Ascending aorta (tissue), 2 donors: Measurements from ENCODE around the gene APLP2. TPM values are rescaled to one million over a fixed set of nuclear protein-coding genes. Genes with fewer than 3 reads are reported as not detected.

Source experiments
- DNase-seq, 2 donors: peaks; one replicate each; pipeline ENCODE4 v3.0.0-alpha.2; 2019; ENCODE audit warnings: low spot score in 2 of 2
- H3K27ac ChIP-seq, 2 donors: fragments of 200-600 bp; sonication (generic); one replicate each; pipeline ENCODE4 v1.5.1; 2016 to 2017; ENCODE audit warnings: mild to moderate bottlenecking in 1 of 2
- H3K27me3 ChIP-seq: fragments of 200-600 bp; sonication (generic); one replicate; pipeline ENCODE4 v1.5.1; 2017
- H3K36me3 ChIP-seq, 2 donors: fragments of 200-600 bp; sonication (generic); one replicate each; pipeline ENCODE4 v1.5.1; 2016
- H3K4me1 ChIP-seq, 2 donors: fragments of 200-600 bp; sonication (generic); one replicate each; pipeline ENCODE4 v1.5.1; 2016 to 2017; ENCODE audit warnings: mild to moderate bottlenecking in 1 of 2
- H3K4me3 ChIP-seq, 2 donors: fragments of 200-600 bp; sonication (generic); one replicate each; pipeline ENCODE4 v1.5.1; 2016 to 2017; ENCODE audit warnings: mild to moderate bottlenecking in 1 of 2
- H3K9me3 ChIP-seq, 2 donors: fragments of 200-600 bp; sonication (generic); one replicate each; pipeline ENCODE4 v1.5.1; 2016
- CTCF ChIP-seq, 3 experiments: fragments of 200-600 bp in 2 of 3; fragments of 450-650 bp in 1 of 3; sonication (generic) in 2 of 3; IDR thresholded peaks; one replicate each; pipeline ENCODE4 v1.5.1; 2016 to 2019; ENCODE audit warnings: antibody characterized with exemption in 3 of 3, mild to moderate bottlenecking in 1 of 3, moderate library complexity in 1 of 3
- intact Hi-C: fragments of 100-400 bp; cut with DNase I; formaldehyde crosslinking; loops from one replicate; pipeline ENCODE4 v1.15.1; 2023
- total RNA-seq: library from RNA; depleted of rRNA; stranded (reverse); fragments of >200 nt; gene quantifications from one replicate; pipeline ENCODE4 v1.1.0, GENCODE V29; 2016

The APLP2 gene
- total RNA-seq, 1 donor from 2014 or later: 216 TPM

- no peak overlapping the region for H3K27ac ChIP-seq
- no peaks in the 10 kb centered on the region for H3K27me3 ChIP-seq
- H3K4me3 ChIP-seq: no peak overlapping the region
- DNase-seq: no peak
- intact Hi-C loops: no loop called here
- H3K4me1 ChIP-seq: peaks cover 5 to 13% of the 10 kb centered on the region in 2 donors
- no peaks in the 10 kb centered on the region for H3K9me3 ChIP-seq
- H3K36me3 ChIP-seq: no peaks in the 10 kb centered on the region
- TF ChIP-seq CTCF (IDR thresholded peaks at IDR 0.05): no peak
These were observed 16.1 kb downstream of the APLP2 start for GRCh38 chr11:130085671-130086290.

GRCh38 chr11:130086669-130087068 lies 17.0 kb downstream of the APLP2 start:
- Histone ChIP-seq H3K27me3 (no peaks in the 10 kb centered on the region), H3K4me3 (no peak overlapping the region), H3K4me1 (peaks cover 5 to 13% of the 10 kb centered on the region in 2 donors), H3K9me3 (no peaks in the 10 kb centered on the region), H3K36me3 (no peaks in the 10 kb centered on the region), H3K27ac (no peak overlapping the region)
- TF ChIP-seq CTCF (IDR thresholded peaks at IDR 0.05): no peak
- no peak for DNase-seq
- intact Hi-C loops: no loop called here

DNA sequence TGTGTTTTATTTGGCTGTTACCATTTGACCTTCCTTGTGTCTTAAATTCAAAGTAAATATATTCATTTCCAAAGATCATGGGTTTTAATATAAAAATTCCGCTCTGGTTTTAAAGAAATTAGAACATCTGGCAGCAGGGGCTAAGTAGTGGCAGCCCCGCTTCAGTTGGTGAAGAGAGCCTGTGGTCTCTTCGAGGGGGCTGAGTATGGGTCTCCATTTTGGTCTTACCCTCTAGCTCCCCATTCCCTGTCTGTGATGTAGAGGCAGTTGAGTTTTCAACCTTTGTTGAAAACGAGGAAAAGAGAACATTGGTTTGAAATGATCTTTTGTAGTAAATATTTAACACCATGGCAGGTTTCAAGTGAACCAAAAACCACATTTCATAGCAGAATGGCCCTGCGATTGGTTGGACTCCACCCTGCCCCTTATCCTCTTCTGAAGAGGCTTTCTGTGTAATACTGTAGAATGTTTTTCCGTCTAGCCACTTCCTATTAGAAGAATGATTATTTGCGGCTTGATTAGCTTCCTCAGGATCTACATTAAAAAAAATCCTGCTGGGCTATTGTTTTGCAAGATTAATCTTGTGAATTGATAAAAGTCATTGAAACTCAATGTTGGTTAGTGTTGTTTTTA lies 17.7 kb downstream of the APLP2 start:
- no peak for TF ChIP-seq CTCF (IDR thresholded peaks at IDR 0.05)
- DNase-seq: no peak
- intact Hi-C loops: no loop called here

DNA sequence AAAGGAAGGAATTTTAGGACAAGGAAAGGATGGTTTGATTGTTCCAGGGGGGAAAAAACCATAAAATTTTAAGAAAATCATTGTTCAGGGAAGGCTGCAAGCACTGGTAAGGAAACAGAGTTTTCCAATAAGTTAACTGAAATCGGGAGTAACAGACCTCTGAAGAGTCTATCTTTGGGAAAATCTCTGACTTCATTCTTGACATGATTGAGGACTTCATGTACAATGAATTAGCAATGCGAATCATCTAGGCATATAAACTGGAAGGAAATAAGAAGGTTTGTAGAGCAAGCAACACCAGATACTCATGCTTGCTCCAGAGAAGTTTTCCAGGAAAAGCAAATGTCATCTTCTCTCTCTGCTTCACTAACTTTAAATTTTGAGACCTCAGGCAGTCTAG lies 18.5 kb downstream of the APLP2 start:
- no peaks in the 10 kb centered on the region for H3K9me3 ChIP-seq
- no peak overlapping the region for H3K4me3 ChIP-seq
- TF ChIP-seq CTCF (IDR thresholded peaks at IDR 0.05): no peak
- H3K27me3 ChIP-seq: no peaks in the 10 kb centered on the region
- peaks cover 5 to 13% of the 10 kb centered on the region in 2 donors for H3K4me1 ChIP-seq
- H3K36me3 ChIP-seq: no peaks in the 10 kb centered on the region
- no peak overlapping the region for H3K27ac ChIP-seq
- no peak for DNase-seq
- intact Hi-C loops: no loop called here

More for the DNA sequence above, 17.7 kb downstream of the APLP2 start:
- H3K27me3 ChIP-seq: no peaks in the 10 kb centered on the region
- H3K9me3 ChIP-seq: no peaks in the 10 kb centered on the region
- peaks cover 5 to 13% of the 10 kb centered on the region in 2 donors for H3K4me1 ChIP-seq
- H3K4me3 ChIP-seq: no peak overlapping the region
- no peak overlapping the region for H3K27ac ChIP-seq
- no peaks in the 10 kb centered on the region for H3K36me3 ChIP-seq

GRCh38 chr11:130088919-130089673 lies 19.4 kb downstream of the APLP2 start:
- H3K27me3 ChIP-seq: no peaks in the 10 kb centered on the region

More at GRCh38 chr11:130088919-130089673, 19.4 kb downstream of the APLP2 start:
- Histone ChIP-seq H3K4me3 (no peak overlapping the region), H3K4me1 (peaks cover 5 to 13% of the 10 kb centered on the region in 2 donors), H3K9me3 (no peaks in the 10 kb centered on the region), H3K27ac (no peak overlapping the region), H3K36me3 (no peaks in the 10 kb centered on the region)
- DNase-seq: no peak
- TF ChIP-seq CTCF (IDR thresholded peaks at IDR 0.05): no peak
- intact Hi-C loops: no loop called here
